BJ (cell line): Measurements from ENCODE around the gene NEMP2. TPM values are rescaled to one million over a fixed set of nuclear protein-coding genes. Genes with fewer than 3 reads are reported as not detected.
A peak's percentile ranks its signal among the peaks of the same experiment; 100 is the strongest.

Experiments used
- CTCF ChIA-PET: fragments of 350-600 bp; formaldehyde crosslinking; extraction: SDS; loops from one replicate; lab custom pipeline; 2021; ENCODE audit warnings: antibody characterized with exemption, inconsistent platforms; lab: Yijun Ruan, JAX
- POLR2A ChIA-PET: fragments of 300-600 bp; sonication (Branson Sonifier 250); formaldehyde crosslinking; extraction: SDS; loops from one replicate; lab custom pipeline; 2021; ENCODE audit warnings: antibody characterized with exemption; lab: Charles Lee
- DNase-seq: peaks from one replicate; pipeline ENCODE4 v3.0.0-alpha.2; 2011; ENCODE audit warnings: low read depth
- H3K27me3 ChIP-seq: 2 replicates; pipeline ENCODE4 v1.6.0; 2011; ENCODE audit warnings: low read length; ENCODE audit not compliant: control insufficient read depth, insufficient read depth
- H3K36me3 ChIP-seq: 2 replicates; pipeline ENCODE4 v1.5.1; 2011; ENCODE audit warnings: low read length; ENCODE audit not compliant: control insufficient read depth, insufficient read depth
- H3K4me3 ChIP-seq: 2 replicates; pipeline ENCODE4 v1.5.1; 2011; ENCODE audit warnings: low read depth, mild to moderate bottlenecking, control low read depth, low read length
- CTCF ChIP-seq: IDR thresholded peaks from 2 replicates; pipeline ENCODE4 v1.5.1; 2011; ENCODE audit warnings: low read depth, mild to moderate bottlenecking, control low read depth, inconsistent platforms, low read length, moderate library complexity; ENCODE audit not compliant: insufficient read depth
- polyA plus RNA-seq: library from polyadenylated mRNA; depleted of rRNA; stranded (reverse); fragments of >200 nt; gene quantifications from 2 replicates; pipeline ENCODE4 v1.2.3, GENCODE V29; 2011

Gene NEMP2
- polyA plus RNA-seq, 1 experiment, result 2.1 TPM

GRCh38 chr2:190533175-190533967 is 1.2 kb downstream of the NEMP2 start:
- ChIA-PET CTCF (interaction anchor here (0.8 kb wide), 1 partner anchor 139 kb away, joined by 3 read pairs; no protein-coding TSS in a partner anchor), POLR2A (no interaction called here)
- no peak for TF ChIP-seq CTCF
- H3K36me3 ChIP-seq, result no peaks in the 10 kb centered on the region
- H3K4me3 ChIP-seq, result peak overlapping the region; percentile 61
- H3K27me3 ChIP-seq, result no peaks in the 10 kb centered on the region
- DNase-seq, result no peak

GRCh38 chr2:190532581-190532980 is 1.9 kb downstream of the NEMP2 start:
- H3K36me3 ChIP-seq, result no peaks in the 10 kb centered on the region
- DNase-seq, result no peak
- no peak overlapping the region for H3K4me3 ChIP-seq
- TF ChIP-seq CTCF, result no peak
- ChIA-PET POLR2A (interaction anchor here (0.6 kb wide), 1 partner anchor 36 kb away, joined by 3 read pairs; no protein-coding TSS in a partner anchor), CTCF (no interaction called here)
- H3K27me3 ChIP-seq, result no peaks in the 10 kb centered on the region

GRCh38 chr2:190530248-190530900 is 4.1 kb downstream of the NEMP2 start:
- no peak for DNase-seq
- POLR2A ChIA-PET, result no interaction called here
- CTCF ChIA-PET, result interaction anchor here (0.8 to 2.1 kb wide), 3 partner anchors 11 to 83 kb away, joined by 3 to 4 read pairs (median 4); no protein-coding TSS in a partner anchor
- Histone ChIP-seq H3K4me3 (no peak overlapping the region), H3K36me3 (no peaks in the 10 kb centered on the region), H3K27me3 (no peaks in the 10 kb centered on the region)
- no peak for TF ChIP-seq CTCF

GRCh38 chr2:190529486-190530247 is 4.9 kb downstream of the NEMP2 start:
- Histone ChIP-seq H3K27me3 (no peaks in the 10 kb centered on the region), H3K36me3 (no peaks in the 10 kb centered on the region), H3K4me3 (no peak overlapping the region)
- no peak for TF ChIP-seq CTCF
- ChIA-PET POLR2A (no interaction called here), CTCF (interaction anchor here (0.8 to 2.1 kb wide), 3 partner anchors 10 to 83 kb away, joined by 3 to 4 read pairs (median 4); no protein-coding TSS in a partner anchor)
- no peak for DNase-seq
